NCI-H1417 treated with DMSO at 0.1 percent for 48 hours (cell line): Measurements from ENCODE around the gene SCAPER.
"Not testable (repeated sequence)": the region's sequence is repeated elsewhere in the genome, so short reads cannot be mapped to it uniquely, and the experiment has no call there.

Experiments used
- DNase-seq: peaks from one replicate; lab custom pipeline; 2025; lab: John Stamatoyannopoulos, UW

The SCAPER gene

GRCh38 chr15:76321602-76322001 lies 583.5 kb downstream of the SCAPER start:
- no peak for DNase-seq

DNA sequence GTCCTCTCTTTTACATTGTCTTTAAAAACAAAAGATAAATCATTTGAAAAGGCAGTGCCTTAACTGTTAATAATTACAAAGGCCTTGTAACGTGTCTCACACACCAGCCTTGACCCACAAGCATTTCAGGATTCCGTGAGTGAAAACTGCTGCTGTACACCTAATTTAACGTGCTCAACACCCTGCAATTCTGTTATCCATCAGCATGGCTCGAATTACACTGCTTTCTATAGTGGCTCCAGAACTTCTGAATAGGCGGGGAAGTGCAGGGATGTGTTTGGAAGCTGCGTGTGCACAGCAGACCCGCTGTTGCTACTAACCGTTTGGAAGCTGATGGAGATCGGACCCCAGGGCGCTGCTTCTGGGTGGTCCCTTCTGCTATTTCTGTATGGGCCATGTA lies 584.0 kb downstream of the SCAPER start:
- no peak for DNase-seq

- DNase-seq = no peak
Measured at GRCh38 chr15:76320012-76320411, 585.1 kb downstream of the SCAPER start.

- DNase-seq = no peak
Measured at GRCh38 chr15:76313731-76314130, 591.4 kb downstream of the SCAPER start.

DNA sequence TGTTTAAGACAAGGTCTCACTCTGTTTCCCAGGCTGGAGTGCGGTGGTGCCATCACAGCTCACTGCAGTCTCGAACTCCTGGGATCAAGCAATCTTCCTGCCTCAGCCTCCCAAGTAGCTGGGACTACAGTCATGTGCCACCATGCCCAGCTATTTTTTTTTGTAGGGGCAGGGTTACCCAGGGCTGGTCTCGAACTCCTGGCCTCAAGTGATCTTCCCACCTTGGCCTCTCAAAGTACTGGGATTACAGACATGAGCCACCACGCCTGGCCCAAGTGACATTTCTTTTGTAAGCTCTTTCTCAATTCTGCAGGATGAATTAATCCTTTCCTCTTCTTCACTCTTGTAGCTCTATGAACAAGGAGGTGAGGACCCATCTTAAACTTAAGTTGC lies 592.0 kb downstream of the SCAPER start:
- DNase-seq = not testable (repeated sequence)

GRCh38 chr15:76312540-76313174 lies 592.5 kb downstream of the SCAPER start:
- no peak for DNase-seq

- peak; percentile 89 for DNase-seq
Measured at GRCh38 chr15:76311100-76311953, 593.8 kb downstream of the SCAPER start, which contains the start of gene ETFA. TSS of gene ETFA (minus strand) at chr15:76311469. CDS start at chr15:76311388, 81 bp downstream.

DNA sequence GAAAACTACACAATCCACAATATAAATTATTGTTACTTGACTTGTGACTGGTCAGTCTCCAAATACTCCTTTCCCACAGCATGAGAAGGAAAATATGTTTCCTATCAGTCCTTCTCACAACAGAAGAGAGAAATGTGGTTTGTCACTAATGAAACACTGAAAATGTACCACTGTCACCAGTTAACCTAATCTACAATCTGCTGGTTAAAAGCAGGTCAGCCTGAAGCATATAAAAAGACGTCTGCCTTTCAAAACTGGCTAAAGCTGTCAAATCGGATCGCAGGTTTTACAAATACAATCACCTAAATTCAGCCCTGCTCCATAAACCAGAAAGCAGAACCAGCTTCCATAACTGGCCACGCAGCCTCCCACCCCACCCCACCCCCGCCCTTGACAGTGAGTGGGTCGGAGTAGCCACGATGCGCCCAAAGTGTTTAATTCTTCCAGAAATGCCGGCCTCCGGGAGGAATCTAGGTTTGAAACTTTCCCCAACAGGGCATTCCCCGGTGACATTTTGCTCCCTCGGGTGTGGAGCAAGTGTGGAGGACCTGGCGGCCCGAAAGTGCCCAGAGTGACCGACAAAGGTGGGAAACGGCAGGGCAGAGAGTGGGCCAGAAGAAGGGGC lies 594.6 kb downstream of the SCAPER start:
- no peak for DNase-seq

DNA sequence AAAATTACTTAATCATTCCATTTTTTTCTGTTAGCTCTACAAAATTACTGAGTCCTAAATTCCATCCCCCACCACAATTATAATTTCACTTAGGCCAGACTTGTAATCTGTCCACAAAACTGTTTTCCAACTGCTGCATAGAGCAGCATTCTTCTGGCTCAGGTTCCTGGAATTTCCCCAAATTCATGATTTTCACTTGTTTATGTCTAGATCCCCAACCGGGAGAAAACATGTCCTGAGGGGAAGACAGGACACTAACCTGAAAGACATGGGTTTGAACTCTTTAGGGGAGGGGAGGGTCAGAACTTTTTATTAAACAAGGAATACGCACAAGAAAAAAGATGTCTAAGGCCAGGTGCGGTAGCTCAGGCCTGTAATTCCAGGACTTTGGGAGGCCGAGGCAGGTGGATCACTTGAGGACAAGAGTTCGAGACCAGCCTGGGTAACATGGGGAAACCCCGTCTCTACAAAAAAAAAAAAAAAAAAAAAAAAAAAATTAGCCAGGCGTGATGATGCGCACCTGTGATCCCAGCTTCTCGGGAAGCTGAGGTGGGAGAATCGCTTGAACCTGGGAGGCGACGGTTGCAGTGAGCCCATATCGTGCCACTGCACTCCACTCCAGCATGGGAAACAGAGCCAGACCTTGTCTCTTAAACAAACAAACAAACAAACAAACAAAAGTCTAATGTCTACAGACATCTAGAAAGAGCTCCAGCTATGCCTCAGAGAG lies 595.4 kb downstream of the SCAPER start:
- DNase-seq = no peak

DNA sequence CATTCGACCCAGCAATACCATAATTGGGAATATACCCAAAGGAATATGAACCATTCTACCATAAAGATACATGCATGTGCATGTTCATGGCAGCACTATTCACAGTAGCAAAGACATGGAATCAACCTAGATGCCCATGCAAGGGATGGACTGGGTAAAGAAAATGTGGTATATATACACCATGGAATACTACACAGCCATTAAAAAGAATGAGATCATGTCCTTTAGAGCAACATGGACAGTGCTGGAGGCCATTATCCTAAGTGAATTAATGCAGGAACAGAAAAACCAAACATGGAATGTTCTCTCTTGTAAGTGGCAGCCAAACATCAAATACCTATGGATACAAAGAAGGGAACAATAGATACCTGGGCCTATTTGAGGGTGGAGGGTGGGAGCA lies 601.2 kb downstream of the SCAPER start:
- no peak for DNase-seq

GRCh38 chr15:76299786-76300185 lies 605.4 kb downstream of the SCAPER start:
- DNase-seq = no peak

GRCh38 chr15:76298986-76299385 lies 606.2 kb downstream of the SCAPER start:
- DNase-seq = no peak

GRCh38 chr15:76297951-76298350 lies 607.2 kb downstream of the SCAPER start:
- DNase-seq = not testable (repeated sequence)
